GM12801 (cell line): ENCODE data around the gene UHRF2.

Experiments used
- TF ChIP-seq, protein P1 (sequence below): IDR thresholded peaks from one replicate; pipeline ENCODE4 v1.5.1; 2011; ENCODE audit warnings: control low read depth; ENCODE audit not compliant: insufficient read length; ENCODE audit errors: extremely low read depth

UHRF2 gene

GRCh38 chr9:6495466-6495865 is 82.5 kb downstream of the UHRF2 start:
- TF ChIP-seq, protein P1, sequence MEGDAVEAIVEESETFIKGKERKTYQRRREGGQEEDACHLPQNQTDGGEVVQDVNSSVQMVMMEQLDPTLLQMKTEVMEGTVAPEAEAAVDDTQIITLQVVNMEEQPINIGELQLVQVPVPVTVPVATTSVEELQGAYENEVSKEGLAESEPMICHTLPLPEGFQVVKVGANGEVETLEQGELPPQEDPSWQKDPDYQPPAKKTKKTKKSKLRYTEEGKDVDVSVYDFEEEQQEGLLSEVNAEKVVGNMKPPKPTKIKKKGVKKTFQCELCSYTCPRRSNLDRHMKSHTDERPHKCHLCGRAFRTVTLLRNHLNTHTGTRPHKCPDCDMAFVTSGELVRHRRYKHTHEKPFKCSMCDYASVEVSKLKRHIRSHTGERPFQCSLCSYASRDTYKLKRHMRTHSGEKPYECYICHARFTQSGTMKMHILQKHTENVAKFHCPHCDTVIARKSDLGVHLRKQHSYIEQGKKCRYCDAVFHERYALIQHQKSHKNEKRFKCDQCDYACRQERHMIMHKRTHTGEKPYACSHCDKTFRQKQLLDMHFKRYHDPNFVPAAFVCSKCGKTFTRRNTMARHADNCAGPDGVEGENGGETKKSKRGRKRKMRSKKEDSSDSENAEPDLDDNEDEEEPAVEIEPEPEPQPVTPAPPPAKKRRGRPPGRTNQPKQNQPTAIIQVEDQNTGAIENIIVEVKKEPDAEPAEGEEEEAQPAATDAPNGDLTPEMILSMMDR = no peak

- TF ChIP-seq, protein P1 = no peak
Measured at GRCh38 chr9:6498982-6499381, 86.0 kb downstream of the UHRF2 start.

DNA sequence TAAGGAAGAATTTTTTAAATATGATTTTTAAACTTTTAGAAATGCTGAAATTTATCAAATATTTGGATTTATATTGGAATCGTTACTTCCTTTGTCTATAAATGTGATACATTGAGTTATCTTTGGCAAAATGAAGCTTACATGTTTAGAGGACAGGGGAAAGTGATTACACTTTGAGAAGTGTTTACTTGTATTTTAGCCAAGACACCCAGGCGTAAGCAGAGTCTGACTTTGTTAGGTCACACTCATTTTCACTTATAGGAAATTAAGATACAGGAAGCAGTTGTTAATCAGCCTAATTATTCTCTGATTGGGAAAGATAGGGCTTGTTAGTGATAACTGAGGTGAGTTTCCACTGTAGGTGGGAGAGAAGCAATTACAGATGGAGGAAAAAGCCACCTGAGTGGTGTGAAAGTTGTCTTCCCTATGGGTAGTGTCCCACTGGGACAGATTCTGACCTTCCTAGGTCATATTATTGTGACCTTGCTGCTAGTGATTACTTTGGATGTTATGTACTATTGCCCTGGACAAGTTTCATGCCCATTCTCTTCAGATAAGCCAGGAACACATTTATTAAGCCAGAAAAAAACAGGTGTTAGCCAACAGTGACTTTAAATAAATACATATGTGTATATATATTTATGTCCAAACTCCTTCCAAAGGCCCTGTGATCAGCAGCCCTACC is 88.7 kb downstream of the UHRF2 start:
- TF ChIP-seq, protein P1 = no peak

- TF ChIP-seq, protein P1 = no peak
Measured at GRCh38 chr9:6502399-6502798, 89.4 kb downstream of the UHRF2 start.

GRCh38 chr9:6506571-6506970 is 93.6 kb downstream of the UHRF2 start:
- TF ChIP-seq, protein P1 = no peak

DNA sequence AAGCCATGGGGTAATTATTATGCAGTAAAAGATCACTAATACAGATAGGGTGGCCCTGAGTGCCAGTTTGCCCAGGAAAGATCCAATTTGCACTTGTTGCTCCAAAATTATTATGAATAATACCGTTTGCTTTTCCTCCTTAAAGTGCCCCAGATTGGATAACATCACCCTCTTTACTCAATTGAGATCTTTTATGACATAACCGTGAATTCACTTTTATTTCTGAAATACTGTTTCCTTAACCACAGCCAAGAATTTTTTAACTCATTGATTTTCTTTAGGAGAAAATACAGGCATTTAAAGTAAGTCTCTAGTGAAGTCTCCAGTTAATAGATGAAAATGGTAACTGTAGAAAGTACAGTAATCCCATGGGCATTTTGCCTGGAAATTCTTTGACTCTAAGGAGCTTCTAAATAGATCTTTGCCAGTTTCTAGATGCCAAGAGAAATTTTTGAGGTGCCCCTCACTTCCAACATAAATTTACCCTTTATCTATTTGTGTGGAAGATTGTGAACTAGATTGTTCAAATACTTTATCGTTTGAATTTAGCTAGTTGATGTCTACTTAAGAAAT is 99.2 kb downstream of the UHRF2 start:
- TF ChIP-seq, protein P1 = no peak

- TF ChIP-seq, protein P1 = no peak
Measured at GRCh38 chr9:6522263-6522662, 109.3 kb downstream of the UHRF2 start.
